Measurements from ENCODE around the gene JOSD2.

- no peak for TF ChIP-seq POLR2A (IDR thresholded peaks at IDR 0.05)
- no peak for TF ChIP-seq CTCF (IDR thresholded peaks at IDR 0.05)
Measured at GRCh38 chr19:50488389-50489194, 22.4 kb downstream of the JOSD2 start.

Data from lower leg skin (tissue), 3 donors.